ENCODE measurements around the gene ZFAND3.
"Not testable (repeated sequence)": the region's sequence is repeated elsewhere in the genome, so short reads cannot be mapped to it uniquely, and the experiment has no call there.

The ZFAND3 gene

DNA sequence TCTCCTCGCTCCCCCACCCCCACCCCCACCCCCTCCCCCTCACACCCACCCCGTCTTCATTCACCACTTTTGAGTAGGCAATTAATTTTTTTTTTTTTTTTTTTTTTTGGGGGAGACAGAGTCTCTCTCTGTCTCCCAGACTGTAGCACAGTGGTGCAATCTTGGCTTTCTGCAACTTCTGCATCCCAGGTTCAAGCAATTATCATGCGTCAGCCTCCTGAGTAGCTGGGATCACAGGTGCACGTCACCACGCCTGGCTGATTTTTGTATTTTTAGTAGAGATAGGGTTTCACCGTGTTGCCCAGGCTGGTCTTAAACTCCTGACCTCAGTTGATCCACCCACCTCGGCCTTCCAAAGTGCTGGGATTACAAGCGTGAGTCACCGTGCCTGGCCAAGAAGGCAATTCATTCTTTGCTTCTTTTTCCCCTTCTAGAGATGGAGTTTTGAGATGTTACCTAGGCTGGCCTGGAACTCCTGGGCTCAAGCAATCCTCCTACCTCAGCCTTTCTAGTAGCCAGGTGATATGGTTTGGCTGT is 230.4 kb downstream of the ZFAND3 start:
- H3K9me3 ChIP-seq (ENCODE audit: low read length); H3K4me1 ChIP-seq (ENCODE audit: insufficient read depth, low read length); H3K9ac ChIP-seq (ENCODE audit: low read length); H3K27me3 ChIP-seq (ENCODE audit: control insufficient read depth in 1 of 2, insufficient read depth in 2 of 2, low read length in 2 of 2); H3K27ac ChIP-seq (ENCODE audit: low read depth, low read length); H3K36me3 ChIP-seq (ENCODE audit: insufficient read depth, low read length); H3K4me3 ChIP-seq (ENCODE audit: low read depth in 1 of 2, low read length in 2 of 2): not testable (repeated sequence)

DNA sequence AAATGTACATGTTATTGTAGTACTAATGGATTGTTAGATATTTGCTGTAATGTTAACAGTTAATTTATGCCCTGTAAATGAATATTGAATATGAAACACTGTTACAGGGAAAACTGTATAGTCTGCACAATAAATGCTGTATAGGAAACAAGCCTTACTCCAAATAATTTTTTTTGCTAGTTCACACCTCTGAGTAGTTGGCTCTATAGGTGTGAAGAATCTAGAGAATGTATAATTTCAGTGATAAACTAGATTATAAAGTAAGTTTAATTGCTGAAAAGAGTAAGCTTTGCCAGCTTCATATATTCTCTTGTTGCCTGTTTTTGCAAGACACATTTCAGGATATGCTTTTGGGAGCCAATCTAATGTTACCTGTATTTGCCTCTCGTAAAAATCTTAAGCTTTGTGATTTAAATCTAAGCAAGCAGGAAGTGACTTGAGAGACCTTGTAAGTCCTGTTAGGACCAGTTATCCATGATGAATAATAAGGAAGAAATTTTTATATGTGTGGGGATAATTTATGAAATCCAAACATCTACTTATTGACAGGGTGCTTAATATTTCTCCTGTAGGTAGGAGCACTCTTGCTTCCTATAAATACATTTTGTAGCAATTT is 232.4 kb downstream of the ZFAND3 start:
- Histone ChIP-seq H3K4me3 (ENCODE audit: low read depth in 1 of 2, low read length in 2 of 2) (no peak overlapping the region), H3K36me3 (ENCODE audit: insufficient read depth, low read length) (no peaks in the 10 kb centered on the region), H3K27ac (ENCODE audit: low read depth, low read length) (no peak overlapping the region), H3K27me3 (ENCODE audit: control insufficient read depth in 1 of 2, insufficient read depth in 2 of 2, low read length in 2 of 2) (no peaks in the 10 kb centered on the region), H3K9me3 (ENCODE audit: low read length) (no peaks in the 10 kb centered on the region), H3K4me1 (ENCODE audit: insufficient read depth, low read length) (peaks cover 19% of the 10 kb centered on the region), H3K9ac (ENCODE audit: low read length) (no peak overlapping the region)

DNA sequence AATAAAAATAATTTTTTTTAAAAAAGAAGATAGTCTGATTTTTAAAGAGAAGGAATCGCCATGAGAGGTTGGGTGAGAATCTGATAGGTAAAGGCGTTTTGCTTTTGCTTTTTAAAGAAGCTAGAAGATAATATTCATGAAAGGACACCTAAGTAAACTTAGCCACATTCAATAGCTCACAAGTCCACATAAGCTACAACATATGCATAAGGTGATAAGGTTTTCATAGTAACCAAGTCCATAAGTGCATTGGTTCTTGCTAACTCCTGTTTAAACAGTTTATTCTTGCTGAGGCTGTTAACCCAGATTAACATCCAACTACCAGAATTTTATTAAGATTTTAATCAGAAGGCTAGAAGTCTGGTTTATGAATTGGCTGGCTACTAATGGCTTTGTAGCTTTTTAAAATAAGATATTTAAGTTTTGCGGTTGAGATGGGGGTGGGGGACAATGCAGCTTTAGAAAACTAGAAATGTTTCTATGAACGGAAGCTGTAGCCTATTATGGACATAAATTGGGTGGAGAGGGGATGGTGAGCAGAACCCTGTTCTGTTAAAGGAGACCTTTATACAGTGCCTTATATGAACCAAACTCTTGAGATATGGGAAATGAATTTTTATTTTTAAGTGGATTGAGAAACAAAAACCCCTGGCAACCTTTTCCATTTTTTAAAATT is 235.1 kb downstream of the ZFAND3 start:
- H3K4me1 ChIP-seq (ENCODE audit: insufficient read depth, low read length) = peaks cover 26% of the 10 kb centered on the region
- no peaks in the 10 kb centered on the region for H3K36me3 ChIP-seq (ENCODE audit: insufficient read depth, low read length)
- H3K27me3 ChIP-seq (ENCODE audit: control insufficient read depth in 1 of 2, insufficient read depth in 2 of 2, low read length in 2 of 2) = no peaks in the 10 kb centered on the region
- H3K4me3 ChIP-seq (ENCODE audit: low read depth in 1 of 2, low read length in 2 of 2) = no peak overlapping the region
- H3K9me3 ChIP-seq (ENCODE audit: low read length) = no peaks in the 10 kb centered on the region
- H3K9ac ChIP-seq (ENCODE audit: low read length) = no peak overlapping the region
- H3K27ac ChIP-seq (ENCODE audit: low read depth, low read length) = no peak overlapping the region

DNA sequence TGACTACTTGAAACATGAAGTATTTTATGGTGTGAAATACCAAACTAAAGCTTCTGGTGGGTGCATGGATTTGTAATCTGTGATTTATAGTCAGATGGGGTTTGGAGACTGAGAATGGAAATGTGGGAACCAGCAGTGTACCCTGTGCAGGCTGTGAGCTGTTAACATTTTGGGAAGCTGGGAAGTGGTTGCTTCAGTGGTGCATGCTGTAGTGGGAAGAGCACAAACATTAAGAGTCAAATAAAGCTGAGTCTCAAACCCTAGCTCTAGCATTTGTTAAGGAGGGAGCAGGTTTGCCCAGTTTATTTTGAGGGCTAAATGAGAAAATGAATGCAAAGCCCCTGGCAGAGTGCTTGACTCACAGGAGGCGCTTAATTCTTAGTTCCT is 235.7 kb downstream of the ZFAND3 start:
- H3K27me3 ChIP-seq (ENCODE audit: control insufficient read depth in 1 of 2, insufficient read depth in 2 of 2, low read length in 2 of 2) = no peaks in the 10 kb centered on the region
- peaks cover 26% of the 10 kb centered on the region for H3K4me1 ChIP-seq (ENCODE audit: insufficient read depth, low read length)
- H3K9ac ChIP-seq (ENCODE audit: low read length) = no peak overlapping the region

DNA sequence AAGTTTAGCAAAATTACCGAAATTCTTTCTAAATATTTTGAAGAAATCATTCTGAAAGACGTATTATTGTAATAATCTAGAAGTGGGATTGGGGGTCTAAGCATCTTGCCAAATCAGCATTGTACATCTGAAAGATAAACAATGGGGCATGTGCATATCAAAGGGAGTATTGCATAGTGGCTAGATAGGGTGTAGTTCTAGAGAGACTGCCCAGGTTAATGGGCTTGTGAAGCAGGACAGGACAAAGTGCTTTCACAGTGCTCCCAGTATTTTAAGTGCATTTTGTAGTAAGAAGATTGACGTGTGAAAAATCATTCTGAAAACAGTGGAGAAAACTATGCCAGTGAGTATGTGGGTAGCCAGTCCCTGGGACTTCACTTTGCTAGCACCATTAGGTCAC is 236.8 kb downstream of the ZFAND3 start:
- no peak overlapping the region for H3K4me3 ChIP-seq (ENCODE audit: low read depth in 1 of 2, low read length in 2 of 2)

More for the DNA sequence above, 235.7 kb downstream of the ZFAND3 start:
- Histone ChIP-seq H3K4me3 (ENCODE audit: low read depth in 1 of 2, low read length in 2 of 2) (no peak overlapping the region), H3K27ac (ENCODE audit: low read depth, low read length) (no peak overlapping the region), H3K36me3 (ENCODE audit: insufficient read depth, low read length) (no peaks in the 10 kb centered on the region), H3K9me3 (ENCODE audit: low read length) (no peaks in the 10 kb centered on the region)

DNA sequence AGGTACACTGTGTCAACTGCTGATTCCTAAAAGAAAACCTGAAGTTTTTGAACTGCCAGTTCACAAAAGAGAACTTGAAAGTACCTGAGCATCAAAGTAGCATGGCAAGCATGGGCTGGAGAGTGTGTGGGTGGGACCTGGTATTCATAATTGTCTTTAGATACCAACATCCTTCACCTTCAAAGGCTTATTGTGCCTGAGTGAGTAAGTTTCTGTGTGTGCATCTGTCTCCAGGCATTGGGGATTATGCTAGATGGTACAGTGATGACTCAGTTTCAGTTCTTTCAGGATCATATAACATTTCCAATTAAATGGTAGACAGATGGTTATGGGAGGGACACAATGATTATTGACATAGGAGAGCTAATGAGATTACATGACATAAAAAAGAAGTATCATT is 238.5 kb downstream of the ZFAND3 start:
- peaks cover 26% of the 10 kb centered on the region for H3K4me1 ChIP-seq (ENCODE audit: insufficient read depth, low read length)

More for the DNA sequence above, 236.8 kb downstream of the ZFAND3 start:
- H3K9me3 ChIP-seq (ENCODE audit: low read length) = no peaks in the 10 kb centered on the region
- peaks cover 26% of the 10 kb centered on the region for H3K4me1 ChIP-seq (ENCODE audit: insufficient read depth, low read length)
- no peak overlapping the region for H3K27ac ChIP-seq (ENCODE audit: low read depth, low read length)
- no peak overlapping the region for H3K9ac ChIP-seq (ENCODE audit: low read length)
- no peaks in the 10 kb centered on the region for H3K27me3 ChIP-seq (ENCODE audit: control insufficient read depth in 1 of 2, insufficient read depth in 2 of 2, low read length in 2 of 2)
- H3K36me3 ChIP-seq (ENCODE audit: insufficient read depth, low read length) = peaks cover 3% of the 10 kb centered on the region

DNA sequence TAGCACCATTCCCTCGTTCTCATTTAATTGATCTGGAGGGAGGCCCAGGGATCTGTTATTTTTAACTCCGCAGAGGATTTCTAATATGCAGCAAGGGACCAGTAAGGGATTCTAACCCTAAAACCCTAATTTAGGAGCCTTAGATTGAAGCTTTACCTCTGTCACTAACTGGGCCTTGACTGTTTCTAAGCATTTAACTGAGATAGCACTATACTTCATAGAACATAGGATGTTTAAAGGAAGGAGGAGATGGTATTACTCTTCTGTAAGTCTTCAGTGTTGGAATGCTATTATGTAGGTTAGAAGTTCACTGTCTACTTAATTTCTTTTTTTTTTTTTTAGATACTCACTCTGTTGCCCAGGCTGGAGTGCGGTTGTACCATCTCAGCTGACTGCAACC is 242.5 kb downstream of the ZFAND3 start:
- Histone ChIP-seq H3K4me3 (ENCODE audit: low read depth in 1 of 2, low read length in 2 of 2) (no peak overlapping the region), H3K9me3 (ENCODE audit: low read length) (no peaks in the 10 kb centered on the region), H3K27ac (ENCODE audit: low read depth, low read length) (no peak overlapping the region), H3K27me3 (ENCODE audit: control insufficient read depth in 1 of 2, insufficient read depth in 2 of 2, low read length in 2 of 2) (no peaks in the 10 kb centered on the region), H3K36me3 (ENCODE audit: insufficient read depth, low read length) (peaks cover 30% of the 10 kb centered on the region), H3K9ac (ENCODE audit: low read length) (no peak overlapping the region), H3K4me1 (ENCODE audit: insufficient read depth, low read length) (peaks cover 11% of the 10 kb centered on the region)

More for the DNA sequence above, 238.5 kb downstream of the ZFAND3 start:
- Histone ChIP-seq H3K4me3 (ENCODE audit: low read depth in 1 of 2, low read length in 2 of 2) (no peak overlapping the region), H3K9me3 (ENCODE audit: low read length) (no peaks in the 10 kb centered on the region), H3K27ac (ENCODE audit: low read depth, low read length) (no peak overlapping the region), H3K9ac (ENCODE audit: low read length) (no peak overlapping the region), H3K36me3 (ENCODE audit: insufficient read depth, low read length) (peaks cover 20% of the 10 kb centered on the region), H3K27me3 (ENCODE audit: control insufficient read depth in 1 of 2, insufficient read depth in 2 of 2, low read length in 2 of 2) (no peaks in the 10 kb centered on the region)

DNA sequence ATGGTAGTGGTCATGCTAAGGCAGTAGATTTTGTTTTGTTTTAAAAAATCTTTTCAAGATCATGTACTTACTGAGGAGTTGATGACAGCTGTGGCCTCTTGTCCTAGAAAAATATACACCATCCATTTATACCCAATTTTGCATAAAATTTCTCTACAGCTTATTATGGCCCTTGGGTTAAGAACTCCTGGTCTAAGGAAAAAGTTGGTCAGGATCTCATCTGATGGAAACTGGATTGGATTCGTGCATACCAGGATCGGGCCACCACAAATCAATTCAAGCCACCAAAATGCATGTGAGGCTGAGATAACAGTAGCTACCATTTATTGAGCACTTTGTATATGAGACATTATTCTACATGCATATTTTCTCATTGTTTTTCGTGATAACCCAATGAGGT is 244.4 kb downstream of the ZFAND3 start:
- Histone ChIP-seq H3K36me3 (ENCODE audit: insufficient read depth, low read length) (peaks cover 30% of the 10 kb centered on the region), H3K9me3 (ENCODE audit: low read length) (no peaks in the 10 kb centered on the region), H3K4me3 (ENCODE audit: low read depth in 1 of 2, low read length in 2 of 2) (no peak overlapping the region), H3K4me1 (ENCODE audit: insufficient read depth, low read length) (peaks cover 24% of the 10 kb centered on the region), H3K9ac (ENCODE audit: low read length) (no peak overlapping the region), H3K27ac (ENCODE audit: low read depth, low read length) (no peak overlapping the region), H3K27me3 (ENCODE audit: control insufficient read depth in 1 of 2, insufficient read depth in 2 of 2, low read length in 2 of 2) (no peaks in the 10 kb centered on the region)

DNA sequence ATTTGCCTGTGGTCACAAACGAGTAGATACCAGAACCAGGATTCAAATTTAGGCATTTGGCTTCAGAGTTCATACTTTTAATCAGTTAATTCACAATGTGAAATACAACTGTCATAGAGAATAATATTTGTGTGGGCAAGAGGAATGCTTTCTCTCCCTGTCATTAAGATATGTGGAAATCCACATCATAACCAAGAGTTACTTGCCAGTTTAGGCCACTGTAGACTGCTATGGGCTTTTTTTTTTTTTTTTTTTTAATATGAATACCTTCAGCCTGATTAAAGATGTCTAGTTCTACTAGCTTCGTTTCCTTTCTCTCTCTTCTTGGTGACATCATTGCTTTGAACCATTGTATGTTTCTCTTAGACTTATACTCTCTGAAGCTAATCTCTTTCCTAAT is 244.9 kb downstream of the ZFAND3 start:
- H3K9ac ChIP-seq (ENCODE audit: low read length) = no peak overlapping the region
- peaks cover 30% of the 10 kb centered on the region for H3K36me3 ChIP-seq (ENCODE audit: insufficient read depth, low read length)
- H3K27me3 ChIP-seq (ENCODE audit: control insufficient read depth in 1 of 2, insufficient read depth in 2 of 2, low read length in 2 of 2) = no peaks in the 10 kb centered on the region
- H3K4me1 ChIP-seq (ENCODE audit: insufficient read depth, low read length) = peaks cover 28% of the 10 kb centered on the region
- no peaks in the 10 kb centered on the region for H3K9me3 ChIP-seq (ENCODE audit: low read length)
- no peak overlapping the region for H3K4me3 ChIP-seq (ENCODE audit: low read depth in 1 of 2, low read length in 2 of 2)
- H3K27ac ChIP-seq (ENCODE audit: low read depth, low read length) = no peak overlapping the region

DNA sequence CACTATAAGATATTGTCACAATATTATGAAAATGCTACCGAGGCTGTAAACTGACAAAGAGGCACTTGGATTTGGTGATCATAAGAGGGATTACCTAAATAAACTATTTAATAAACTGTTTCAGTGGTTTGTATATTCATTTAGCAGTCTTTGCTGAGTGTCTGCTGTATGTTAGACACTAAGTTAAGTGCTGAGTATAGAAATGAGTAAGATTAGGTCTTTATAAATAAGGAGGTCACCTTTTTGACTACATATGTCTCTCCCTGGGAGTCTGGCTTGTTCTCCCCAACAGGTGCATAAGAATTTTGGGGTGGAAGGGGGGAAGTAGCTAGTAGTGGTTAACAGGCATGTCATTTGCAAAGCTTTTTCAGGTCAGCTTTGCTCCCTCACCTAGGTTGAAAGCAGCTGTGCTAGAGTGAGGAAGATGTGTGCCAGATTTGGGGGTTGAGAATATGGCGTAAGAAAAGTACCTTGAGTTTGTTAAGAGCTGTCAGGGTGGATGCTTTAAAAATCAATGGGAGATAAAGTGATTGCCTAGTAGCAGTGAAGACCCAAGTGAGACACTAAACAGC is 246.3 kb downstream of the ZFAND3 start:
- peaks cover 30% of the 10 kb centered on the region for H3K36me3 ChIP-seq (ENCODE audit: insufficient read depth, low read length)
- H3K4me1 ChIP-seq (ENCODE audit: insufficient read depth, low read length) = peaks cover 28% of the 10 kb centered on the region
- no peak overlapping the region for H3K9ac ChIP-seq (ENCODE audit: low read length)
- H3K27ac ChIP-seq (ENCODE audit: low read depth, low read length) = no peak overlapping the region
- H3K4me3 ChIP-seq (ENCODE audit: low read depth in 1 of 2, low read length in 2 of 2) = no peak overlapping the region
- H3K9me3 ChIP-seq (ENCODE audit: low read length) = no peaks in the 10 kb centered on the region
- H3K27me3 ChIP-seq (ENCODE audit: control insufficient read depth in 1 of 2, insufficient read depth in 2 of 2, low read length in 2 of 2) = no peaks in the 10 kb centered on the region

DNA sequence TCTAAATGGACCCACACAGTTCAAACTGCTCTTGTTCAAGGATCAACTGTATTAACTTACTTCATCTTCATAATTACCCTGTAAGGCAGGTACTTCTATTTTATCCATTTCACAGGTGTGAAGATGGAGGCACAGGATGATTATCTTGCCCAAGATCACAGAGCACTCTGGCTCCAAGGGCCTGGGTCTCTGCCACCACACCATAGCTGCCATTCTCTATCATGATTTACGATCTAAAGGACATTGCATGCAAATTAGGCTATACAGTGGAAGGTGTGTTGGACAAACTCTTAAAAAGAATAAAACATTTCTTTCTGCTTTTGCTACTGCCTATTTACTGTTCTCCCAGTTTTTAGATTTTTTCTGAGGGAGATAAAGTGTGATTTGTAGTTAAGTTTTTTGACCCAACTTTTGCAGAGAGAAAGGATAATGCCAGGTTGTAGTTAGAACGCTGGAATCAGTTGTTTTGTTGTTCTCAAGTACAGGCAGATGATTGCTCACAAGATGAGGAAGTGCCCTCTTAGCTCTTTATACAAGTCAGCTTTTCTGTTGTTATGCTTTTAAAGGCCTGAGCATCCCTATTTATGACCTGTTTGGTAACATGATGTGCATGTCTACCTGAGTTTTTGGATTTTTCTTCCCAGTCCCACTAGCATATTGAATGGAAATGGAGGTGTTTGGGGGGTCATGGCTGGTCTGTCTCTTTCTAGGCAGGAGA is 247.9 kb downstream of the ZFAND3 start:
- Histone ChIP-seq H3K36me3 (ENCODE audit: insufficient read depth, low read length) (peaks cover 16% of the 10 kb centered on the region), H3K4me1 (ENCODE audit: insufficient read depth, low read length) (peaks cover 37% of the 10 kb centered on the region), H3K27me3 (ENCODE audit: control insufficient read depth in 1 of 2, insufficient read depth in 2 of 2, low read length in 2 of 2) (no peaks in the 10 kb centered on the region), H3K9ac (ENCODE audit: low read length) (no peak overlapping the region), H3K4me3 (ENCODE audit: low read depth in 1 of 2, low read length in 2 of 2) (no peak overlapping the region), H3K27ac (ENCODE audit: low read depth, low read length) (no peak overlapping the region), H3K9me3 (ENCODE audit: low read length) (no peaks in the 10 kb centered on the region)

All from muscle layer of colon (tissue), 2 donors.